Measurements from ENCODE around the gene IGFBP2. TPM values are rescaled to one million over a fixed set of nuclear protein-coding genes. Genes with fewer than 3 reads are reported as not detected.

The IGFBP2 gene
- total and polyA plus RNA-seq, 2 of the 8 experiments (the other 6 are each of a cell fraction or from before 2014, with no cell fraction given) = 326 to 782 TPM

- TF ChIP-seq KDM5A (IDR thresholded peaks at IDR 0.05; ENCODE audit: low read length) = no peak
- no peak for TF ChIP-seq CBX8 (IDR thresholded peaks at IDR 0.05; ENCODE audit: borderline replicate concordance, low read depth, low read length)
- TF ChIP-seq BRCA1 (IDR thresholded peaks at IDR 0.05; ENCODE audit: low read depth, low read length) = no peak
- 0 out of 2 replicates have a peak, but pooled peaks have one; percentile 17 for TF ChIP-seq TCF12 (IDR thresholded peaks at IDR 0.05; ENCODE audit: low read depth, low read length)
- no peak for TF ChIP-seq RFX5 (IDR thresholded peaks at IDR 0.05; ENCODE audit: borderline replicate concordance, low read depth, low read length)
- no peak for TF ChIP-seq MAFK (IDR thresholded peaks at IDR 0.05; ENCODE audit: low read depth, low read length)
- 0 out of 4 replicates have a peak, but pooled peaks of 1 of the 2 experiments have one; percentile 51 for TF ChIP-seq HDAC2 (IDR thresholded peaks at IDR 0.05; ENCODE audit: borderline replicate concordance in 1 of 2, low read depth in 2 of 2, low read length in 2 of 2)
- TF ChIP-seq SAP30 (IDR thresholded peaks at IDR 0.05; ENCODE audit: insufficient read depth, insufficient replicate concordance, low read length) = no peak
- TF ChIP-seq PHF8 (conservative IDR thresholded peaks at IDR 0.05; ENCODE audit: low read depth, low read length) = no peak
- no peak for TF ChIP-seq FOSL1 (IDR thresholded peaks at IDR 0.05; ENCODE audit: insufficient read depth, low read depth, low read length)
- peak; percentile 94 for TF ChIP-seq TEAD4 (IDR thresholded peaks at IDR 0.05; ENCODE audit: low read depth, low read length)
- no peak for TF ChIP-seq RXRA (IDR thresholded peaks at IDR 0.05; ENCODE audit: insufficient read depth, low read depth, low read length)
- no peak for TF ChIP-seq NRF1 (IDR thresholded peaks at IDR 0.05; ENCODE audit: low read depth, low read length)
- no peak for TF ChIP-seq ASH2L (IDR thresholded peaks at IDR 0.05; ENCODE audit: low read length)
- no peak for TF ChIP-seq CHD2 (IDR thresholded peaks at IDR 0.05; ENCODE audit: low read length)
- TF ChIP-seq CTCF (IDR thresholded peaks at IDR 0.05; ENCODE audit: control extremely low read depth in 1 of 3, insufficient read depth in 1 of 3, low read depth in 1 of 3, low read length in 3 of 3) = peak; percentile 32 to 51 (median 46)
- no peak for TF ChIP-seq ZNF274 (IDR thresholded peaks at IDR 0.05; ENCODE audit: borderline replicate concordance, extremely low read depth, low read length)
- no peak for TF ChIP-seq HDAC6 (IDR thresholded peaks at IDR 0.05; ENCODE audit: low read depth, low read length)
- no peak for TF ChIP-seq SUZ12 (IDR thresholded peaks at IDR 0.05; ENCODE audit: low read length)
- TF ChIP-seq POLR2AphosphoS5 (IDR thresholded peaks at IDR 0.05; ENCODE audit: low read depth, low read length) = no peak
- no peak for TF ChIP-seq TAF7 (optimal IDR thresholded peaks at IDR 0.05; ENCODE audit: borderline replicate concordance, low read depth, low read length)
- TF ChIP-seq CEBPB (IDR thresholded peaks at IDR 0.05; ENCODE audit: low read depth, low read length) = no peak
- TF ChIP-seq SRF (IDR thresholded peaks at IDR 0.05; ENCODE audit: low read depth, low read length) = no peak
- TF ChIP-seq CBX5 (IDR thresholded peaks at IDR 0.05; ENCODE audit: low read depth, low read length) = no peak
Measured at GRCh38 chr2:216695401-216695821, 62.2 kb downstream of the IGFBP2 start, which contains the start of gene IGFBP5 (continued).

Measured in H1 (cell line).